H9 (cell line): ENCODE data around the gene CRMP1. TPM values are rescaled to one million over a fixed set of nuclear protein-coding genes. Genes with fewer than 3 reads are reported as not detected.

Source experiments
- DNase-seq: peaks from one replicate; pipeline ENCODE4 v3.0.0-alpha.2; 2017
- H2AFZ ChIP-seq: one replicate; pipeline ENCODE4 v1.6.1; 2013; ENCODE audit warnings: mild to moderate bottlenecking, low read length, control low read depth, moderate library complexity
- H2AK5ac ChIP-seq: 2 replicates; pipeline ENCODE4 v1.6.1; 2013; ENCODE audit warnings: low read length, control low read depth, mixed read lengths; ENCODE audit not compliant: insufficient read length
- H2BK120ac ChIP-seq: one replicate; pipeline ENCODE4 v1.6.1; 2013; ENCODE audit warnings: low read depth, mild to moderate bottlenecking, low read length, control low read depth, inconsistent platforms; ENCODE audit not compliant: poor library complexity, severe bottlenecking
- H2BK12ac ChIP-seq: 2 replicates; pipeline ENCODE4 v1.6.1; 2013; ENCODE audit warnings: low read length, control low read depth, mixed read lengths, low read depth; ENCODE audit not compliant: insufficient read length
- H2BK15ac ChIP-seq: 2 replicates; pipeline ENCODE4 v1.6.1; 2013; ENCODE audit warnings: low read depth, low read length, control low read depth
- H2BK20ac ChIP-seq: one replicate; pipeline ENCODE4 v1.6.1; 2013; ENCODE audit warnings: low read depth, mild to moderate bottlenecking, low read length, control low read depth, inconsistent platforms; ENCODE audit not compliant: poor library complexity, severe bottlenecking
- H2BK5ac ChIP-seq: 2 replicates; pipeline ENCODE4 v1.6.1; 2013; ENCODE audit warnings: low read length, control low read depth, mixed read lengths; ENCODE audit not compliant: insufficient read length
- H3K14ac ChIP-seq: 2 replicates; pipeline ENCODE4 v1.6.1; 2013; ENCODE audit warnings: low read length, control low read depth; ENCODE audit not compliant: insufficient read depth
- H3K18ac ChIP-seq: 2 replicates; pipeline ENCODE4 v1.6.1; 2013; ENCODE audit warnings: low read depth, mild to moderate bottlenecking, mixed read lengths, low read length, control low read depth; ENCODE audit not compliant: insufficient read length
- H3K23ac ChIP-seq: 2 replicates; pipeline ENCODE4 v1.6.1; 2013; ENCODE audit warnings: low read length, control low read depth, mixed read lengths, low read depth; ENCODE audit not compliant: insufficient read length
- H3K23me2 ChIP-seq: 2 replicates; pipeline ENCODE4 v1.6.1; 2013; ENCODE audit warnings: low read depth, mild to moderate bottlenecking, mixed read lengths, low read length, control low read depth; ENCODE audit not compliant: insufficient read length, poor library complexity, severe bottlenecking
- H3K27ac ChIP-seq: 2 replicates; pipeline ENCODE4 v1.5.1; 2013; ENCODE audit warnings: low read length, control low read depth, mixed read lengths, low read depth; ENCODE audit not compliant: insufficient read length
- H3K27me3 ChIP-seq: 2 replicates; pipeline ENCODE4 v1.6.1; 2013; ENCODE audit warnings: low read length, control low read depth, inconsistent platforms; ENCODE audit not compliant: insufficient read depth
- H3K4ac ChIP-seq: 2 replicates; pipeline ENCODE4 v1.6.1; 2013; ENCODE audit warnings: low read depth, mild to moderate bottlenecking, control low read depth, inconsistent platforms, low read length, moderate library complexity
- H3K4me1 ChIP-seq: 2 replicates; pipeline ENCODE4 v1.6.1; 2013; ENCODE audit warnings: low read length, control low read depth, inconsistent platforms; ENCODE audit not compliant: insufficient read depth
- H3K4me2 ChIP-seq: 2 replicates; pipeline ENCODE4 v1.6.1; 2013; ENCODE audit warnings: low read length, control low read depth, mixed read lengths; ENCODE audit not compliant: insufficient read length, insufficient read depth
- H3K56ac ChIP-seq: 2 replicates; pipeline ENCODE4 v1.6.1; 2013; ENCODE audit warnings: low read depth, mild to moderate bottlenecking, mixed read lengths, low read length, control low read depth; ENCODE audit not compliant: insufficient read length
- H3K79me1 ChIP-seq: 2 replicates; pipeline ENCODE4 v1.6.1; 2013; ENCODE audit warnings: low read depth, mild to moderate bottlenecking, moderate library complexity, low read length, control low read depth, inconsistent platforms; ENCODE audit not compliant: insufficient read depth, poor library complexity, severe bottlenecking
- H3K79me2 ChIP-seq: 2 replicates; pipeline ENCODE4 v1.6.1; 2013; ENCODE audit warnings: low read length, control low read depth, inconsistent platforms; ENCODE audit not compliant: insufficient read depth
- H3K9ac ChIP-seq: 2 replicates; pipeline ENCODE4 v1.6.1; 2013; ENCODE audit warnings: low read length, control low read depth, mixed read lengths; ENCODE audit not compliant: insufficient read length; ENCODE audit errors: extremely low read depth
- H3K9me3 ChIP-seq: one replicate; pipeline ENCODE4 v1.6.1; 2013; ENCODE audit warnings: low read depth, low read length, inconsistent platforms; ENCODE audit not compliant: control insufficient read depth
- H3T11ph ChIP-seq: one replicate; pipeline ENCODE4 v1.6.1; 2013; ENCODE audit warnings: mild to moderate bottlenecking, low read length, control low read depth, inconsistent platforms
- H4K20me1 ChIP-seq: one replicate; pipeline ENCODE4 v1.6.1; 2013; ENCODE audit not compliant: control insufficient read depth, insufficient read length, insufficient read depth
- H4K5ac ChIP-seq: 2 replicates; pipeline ENCODE4 v1.6.1; 2013; ENCODE audit warnings: low read depth, mild to moderate bottlenecking, mixed read lengths, low read length, control low read depth; ENCODE audit not compliant: insufficient read length
- H4K8ac ChIP-seq: replicated peaks from 2 replicates; pipeline ENCODE4 v1.6.1; 2013; ENCODE audit warnings: low read length, control low read depth, mixed read lengths, low read depth; ENCODE audit not compliant: insufficient read length
- H4K91ac ChIP-seq: 2 replicates; pipeline ENCODE4 v1.6.1; 2013; ENCODE audit warnings: low read depth, mild to moderate bottlenecking, moderate library complexity, mixed read lengths, low read length, control low read depth; ENCODE audit not compliant: insufficient read length
- H3K27ac Mint-ChIP-seq, 3 experiments: 2 replicates in 2 of 3; 3 replicates in 1 of 3; pipeline ENCODE4 v1.8.0; 2020 to 2021; ENCODE audit warnings: mixed read lengths in 3 of 3, mild to moderate bottlenecking in 1 of 3, moderate library complexity in 1 of 3
- H3K27me3 Mint-ChIP-seq: 2 replicates; pipeline ENCODE4 v1.8.0; 2021; ENCODE audit warnings: low read depth, mild to moderate bottlenecking, moderate library complexity, mixed read lengths
- H3K36me3 Mint-ChIP-seq, 3 experiments: 2 replicates in 2 of 3; 3 replicates in 1 of 3; pipeline ENCODE4 v1.8.0; 2020 to 2021; ENCODE audit warnings: low read depth in 3 of 3, mixed read lengths in 3 of 3; ENCODE audit not compliant: insufficient read depth in 1 of 3
- H3K4me1 Mint-ChIP-seq, 2 experiments: 2 replicates each; pipeline ENCODE4 v1.8.0; 2020; ENCODE audit warnings: mixed read lengths in 2 of 2
- H3K4me3 Mint-ChIP-seq, 2 experiments: 2 replicates in 1 of 2; 3 replicates in 1 of 2; pipeline ENCODE4 v1.8.0; 2020 to 2021; ENCODE audit warnings: mild to moderate bottlenecking in 2 of 2, mixed read lengths in 2 of 2, moderate library complexity in 1 of 2
- H3K9me3 Mint-ChIP-seq, 2 experiments: 2 replicates in 1 of 2; 3 replicates in 1 of 2; pipeline ENCODE4 v1.8.0; 2020; ENCODE audit warnings: mild to moderate bottlenecking in 2 of 2, mixed read lengths in 2 of 2, moderate library complexity in 1 of 2
- WGBS: extraction: QIAGEN DNeasy Blood & Tissue Kit; methylation state at CpG from one replicate; pipeline ENCODE4 v1.1.7; 2013; ENCODE audit warnings: missing lambda C conversion rate, low lambda C conversion rate, mixed read lengths; ENCODE audit not compliant: insufficient read length; ENCODE audit errors: extremely low coverage; 5-methylcytosine and 5-hydroxymethylcytosine counted together
- total RNA-seq: library from RNA; stranded (reverse); gene quantifications from 2 replicates; pipeline ENCODE4 v1.2.1, GENCODE V29; 2021
- TF ChIP-seq, protein P1 (sequence below): fragments of 200-600 bp; sonication (generic); conservative IDR thresholded peaks from 3 replicates; pipeline ENCODE4 v1.8.0; 2021; ENCODE audit warnings: antibody characterized with exemption, mild to moderate bottlenecking

CRMP1 gene
- total RNA-seq, 1 experiment from 2014 or later = 71.6 TPM

DNA sequence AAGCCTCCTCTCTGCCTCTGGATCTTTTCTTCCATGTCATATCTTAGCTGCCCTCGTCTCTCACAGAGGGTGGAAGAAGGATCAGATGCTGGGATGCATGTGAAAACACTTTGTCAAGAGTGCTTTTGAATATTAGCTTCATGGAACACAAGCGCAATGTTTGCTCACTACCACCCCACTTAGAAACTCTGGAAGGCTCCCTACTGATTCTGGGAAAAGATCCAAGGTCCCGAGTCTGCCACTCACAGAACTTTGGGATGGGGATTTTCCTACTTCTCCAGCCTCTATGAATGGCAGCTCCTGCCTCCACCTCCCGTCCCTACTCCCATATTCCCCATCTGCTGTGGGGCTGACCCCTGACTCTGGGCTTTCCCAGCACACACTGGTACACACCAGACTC lies 40.2 kb upstream of the CRMP1 start:
- Histone ChIP-seq H2BK15ac (no peak overlapping the region), H2BK20ac (no peak overlapping the region), H3K27ac (no peak overlapping the region), H3K23ac (no peak overlapping the region), H3T11ph (no peak overlapping the region), H3K4me1 (peaks cover 3% of the 10 kb centered on the region; the same call in 1 of the 2 replicates), H3K27me3 (no peaks in the 10 kb centered on the region), H3K79me2 (no peaks in the 10 kb centered on the region), H4K91ac (no peak overlapping the region), H3K18ac (no peak overlapping the region), H3K4me2 (no peak overlapping the region), H4K8ac (no peak overlapping the region), H2BK5ac (no peak overlapping the region), H2AK5ac (no peak overlapping the region), H3K79me1 (no peaks in the 10 kb centered on the region), H2BK12ac (no peak overlapping the region), H2BK120ac (no peak overlapping the region), H2AFZ (no peak overlapping the region), H3K4ac (no peak overlapping the region), H3K9me3 (no peaks in the 10 kb centered on the region), H4K20me1 (no peaks in the 10 kb centered on the region), H3K56ac (no peak overlapping the region), H3K9ac (no peak overlapping the region), H3K23me2 (no peaks in the 10 kb centered on the region), H3K14ac (no peak overlapping the region; the same call in 1 of the 2 replicates), H4K5ac (no peak overlapping the region)
- peaks cover 40% of the 10 kb centered on the region for H3K27me3 Mint-ChIP-seq
- TF ChIP-seq, protein P1, sequence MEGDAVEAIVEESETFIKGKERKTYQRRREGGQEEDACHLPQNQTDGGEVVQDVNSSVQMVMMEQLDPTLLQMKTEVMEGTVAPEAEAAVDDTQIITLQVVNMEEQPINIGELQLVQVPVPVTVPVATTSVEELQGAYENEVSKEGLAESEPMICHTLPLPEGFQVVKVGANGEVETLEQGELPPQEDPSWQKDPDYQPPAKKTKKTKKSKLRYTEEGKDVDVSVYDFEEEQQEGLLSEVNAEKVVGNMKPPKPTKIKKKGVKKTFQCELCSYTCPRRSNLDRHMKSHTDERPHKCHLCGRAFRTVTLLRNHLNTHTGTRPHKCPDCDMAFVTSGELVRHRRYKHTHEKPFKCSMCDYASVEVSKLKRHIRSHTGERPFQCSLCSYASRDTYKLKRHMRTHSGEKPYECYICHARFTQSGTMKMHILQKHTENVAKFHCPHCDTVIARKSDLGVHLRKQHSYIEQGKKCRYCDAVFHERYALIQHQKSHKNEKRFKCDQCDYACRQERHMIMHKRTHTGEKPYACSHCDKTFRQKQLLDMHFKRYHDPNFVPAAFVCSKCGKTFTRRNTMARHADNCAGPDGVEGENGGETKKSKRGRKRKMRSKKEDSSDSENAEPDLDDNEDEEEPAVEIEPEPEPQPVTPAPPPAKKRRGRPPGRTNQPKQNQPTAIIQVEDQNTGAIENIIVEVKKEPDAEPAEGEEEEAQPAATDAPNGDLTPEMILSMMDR = no peak
- WGBS = no CpG with 5 or more reads among the region's 4 CpGs
- no peaks in the 10 kb centered on the region for H3K36me3 Mint-ChIP-seq
- H3K9me3 Mint-ChIP-seq = no peaks in the 10 kb centered on the region
- no peak for DNase-seq
- no peak overlapping the region; a peak in 1 of 7 replicates for H3K27ac Mint-ChIP-seq
- H3K4me1 Mint-ChIP-seq = peaks cover 9 to 15% of the 10 kb centered on the region in 2 experiments
- no peak overlapping the region for H3K4me3 Mint-ChIP-seq
